AG09319 (cell line): ENCODE data around the gene TMCC1.

Experiments used
- DNase-seq: peaks from one replicate; pipeline ENCODE4 v3.0.0-alpha.2; 2010; ENCODE audit warnings: low read depth; ENCODE audit errors: extremely low read depth
- TF ChIP-seq, protein P1 (sequence below): IDR thresholded peaks from 2 replicates; pipeline ENCODE4 v1.5.1; 2011; ENCODE audit warnings: low read depth, mild to moderate bottlenecking, inconsistent platforms, low read length, moderate library complexity

Gene TMCC1

GRCh38 chr3:129635656-129636055 lies 257.9 kb downstream of the TMCC1 start:
- no peak for DNase-seq
- TF ChIP-seq, protein P1, sequence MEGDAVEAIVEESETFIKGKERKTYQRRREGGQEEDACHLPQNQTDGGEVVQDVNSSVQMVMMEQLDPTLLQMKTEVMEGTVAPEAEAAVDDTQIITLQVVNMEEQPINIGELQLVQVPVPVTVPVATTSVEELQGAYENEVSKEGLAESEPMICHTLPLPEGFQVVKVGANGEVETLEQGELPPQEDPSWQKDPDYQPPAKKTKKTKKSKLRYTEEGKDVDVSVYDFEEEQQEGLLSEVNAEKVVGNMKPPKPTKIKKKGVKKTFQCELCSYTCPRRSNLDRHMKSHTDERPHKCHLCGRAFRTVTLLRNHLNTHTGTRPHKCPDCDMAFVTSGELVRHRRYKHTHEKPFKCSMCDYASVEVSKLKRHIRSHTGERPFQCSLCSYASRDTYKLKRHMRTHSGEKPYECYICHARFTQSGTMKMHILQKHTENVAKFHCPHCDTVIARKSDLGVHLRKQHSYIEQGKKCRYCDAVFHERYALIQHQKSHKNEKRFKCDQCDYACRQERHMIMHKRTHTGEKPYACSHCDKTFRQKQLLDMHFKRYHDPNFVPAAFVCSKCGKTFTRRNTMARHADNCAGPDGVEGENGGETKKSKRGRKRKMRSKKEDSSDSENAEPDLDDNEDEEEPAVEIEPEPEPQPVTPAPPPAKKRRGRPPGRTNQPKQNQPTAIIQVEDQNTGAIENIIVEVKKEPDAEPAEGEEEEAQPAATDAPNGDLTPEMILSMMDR, result no peak

DNA sequence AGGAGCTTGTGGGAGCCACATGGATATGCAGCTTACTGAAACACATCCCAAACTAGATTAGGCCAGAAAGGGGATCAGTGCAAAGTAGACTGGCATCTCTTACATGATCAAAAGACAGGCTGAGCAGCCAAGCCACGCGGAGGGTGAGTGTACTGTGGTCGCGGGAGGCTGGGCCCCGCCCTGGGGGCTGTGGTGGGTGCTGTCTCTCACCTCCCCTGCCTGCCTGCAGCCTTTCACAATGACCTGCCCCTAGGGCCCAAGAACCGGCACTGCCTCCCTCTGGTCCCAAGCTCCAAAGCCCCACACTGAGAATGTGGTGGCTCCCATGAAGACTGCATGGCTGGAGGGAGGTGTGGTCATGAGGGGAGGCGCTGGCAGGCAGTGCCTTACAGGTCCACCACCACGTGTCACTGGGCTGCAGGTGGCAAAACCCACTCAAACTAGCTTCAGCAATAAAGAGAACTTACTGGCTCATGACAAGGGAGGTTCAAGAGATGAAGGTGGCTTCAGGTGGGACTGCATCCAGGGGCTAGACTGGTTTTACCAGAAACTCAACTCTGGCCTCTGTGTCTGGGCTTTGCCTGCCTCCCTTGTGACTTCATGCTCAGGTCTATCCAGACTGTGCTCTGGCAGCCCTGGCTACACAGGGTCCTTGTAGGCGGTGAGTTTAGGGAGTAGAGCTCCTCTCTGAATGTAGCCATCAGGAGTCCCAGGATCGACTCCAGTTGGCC lies 259.6 kb downstream of the TMCC1 start:
- TF ChIP-seq, protein P1, result no peak
- DNase-seq, result no peak

DNA sequence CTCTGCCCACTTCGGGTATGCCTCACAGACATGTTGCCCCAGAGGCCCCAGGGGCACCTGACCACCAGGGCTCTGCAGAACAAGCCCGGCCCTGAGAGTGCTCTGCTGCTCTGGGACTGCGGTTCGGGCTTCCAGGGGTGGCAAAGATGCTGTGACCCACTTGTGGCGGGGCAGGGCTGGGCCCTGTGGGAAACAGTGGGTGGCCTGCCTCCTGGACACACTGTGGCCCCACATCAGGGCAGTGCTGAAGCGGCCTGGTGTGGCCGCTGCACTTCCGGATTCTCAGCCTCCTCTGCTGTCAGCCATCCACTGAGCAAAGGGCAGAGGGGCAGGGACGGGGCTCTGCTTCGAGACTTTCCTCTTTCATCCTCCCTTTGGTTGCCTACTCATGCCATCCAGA lies 260.5 kb downstream of the TMCC1 start:
- no peak for DNase-seq
- TF ChIP-seq, protein P1, result no peak

- TF ChIP-seq, protein P1, result no peak
- no peak for DNase-seq
These were observed 261.0 kb downstream of the TMCC1 start for GRCh38 chr3:129632556-129632955.

DNA sequence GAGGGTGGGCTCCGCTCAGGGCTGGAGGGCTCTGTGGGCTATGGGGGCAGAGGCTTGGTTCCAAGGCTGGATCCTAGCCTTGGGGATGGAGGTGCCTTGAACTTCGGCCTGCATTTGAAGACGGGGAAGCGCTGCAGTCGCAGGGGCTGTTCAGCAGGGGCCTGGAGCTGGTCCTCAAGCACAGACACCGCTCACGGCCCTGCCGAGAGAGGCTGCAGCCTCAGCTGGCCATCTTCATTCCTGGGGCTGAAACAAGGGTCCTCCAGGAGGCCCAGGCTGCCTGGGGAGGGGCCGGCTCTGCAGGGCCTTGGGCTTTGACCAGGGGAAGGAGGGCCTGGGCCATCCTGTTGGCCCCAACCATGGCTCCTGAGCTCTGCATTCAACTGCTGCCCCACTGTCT lies 261.5 kb downstream of the TMCC1 start:
- no peak for DNase-seq
- TF ChIP-seq, protein P1, result no peak

DNA sequence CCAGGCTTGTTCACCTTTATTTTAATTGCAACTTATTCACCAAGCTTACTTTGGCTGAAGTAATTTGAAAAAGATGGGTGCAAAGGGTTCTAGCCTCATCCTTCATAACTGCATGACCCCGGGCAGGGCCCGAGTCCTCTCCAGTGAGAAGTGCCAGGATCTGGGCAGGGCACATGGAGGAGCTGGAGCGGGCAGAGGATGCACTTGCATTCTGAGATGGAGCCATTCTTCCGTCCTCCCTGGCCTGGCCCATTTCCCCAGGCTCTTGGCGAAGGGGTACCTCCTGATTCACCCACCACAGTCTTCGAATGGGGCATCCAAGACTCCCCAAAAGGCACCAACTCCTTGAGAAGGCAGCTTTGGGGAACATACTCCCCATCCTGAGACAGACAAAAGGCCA lies 264.5 kb downstream of the TMCC1 start:
- TF ChIP-seq, protein P1, result no peak
- no peak for DNase-seq

- no peak for DNase-seq
- TF ChIP-seq, protein P1, result no peak
These were observed 265.4 kb downstream of the TMCC1 start for GRCh38 chr3:129628169-129628522.
